ENCODE measurements around the gene AGBL1.

The AGBL1 gene

DNA sequence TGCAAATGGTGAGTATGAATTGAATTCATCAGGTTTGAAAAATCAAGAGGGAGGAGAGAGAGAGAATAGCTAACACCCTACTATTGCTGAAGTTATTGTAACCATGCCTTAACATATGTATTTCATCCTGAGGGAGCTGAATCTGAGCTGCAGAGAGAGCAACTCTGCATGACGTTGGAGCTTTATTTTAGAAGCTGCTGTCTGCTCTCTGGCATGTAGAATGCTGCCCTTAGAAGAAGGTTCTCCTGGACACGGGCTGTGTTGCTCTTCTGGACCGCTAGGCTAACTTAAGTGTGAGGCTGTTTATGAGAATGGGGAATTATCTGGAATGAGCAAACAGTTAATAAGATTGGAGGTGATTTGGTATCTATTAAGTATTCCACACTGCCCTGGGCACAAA, 814.6 kb downstream of the AGBL1 start:
- DNase-seq = no peak

- DNase-seq = no peak
Measured at GRCh38 chr15:86903642-86904421, 824.2 kb downstream of the AGBL1 start.

DNA sequence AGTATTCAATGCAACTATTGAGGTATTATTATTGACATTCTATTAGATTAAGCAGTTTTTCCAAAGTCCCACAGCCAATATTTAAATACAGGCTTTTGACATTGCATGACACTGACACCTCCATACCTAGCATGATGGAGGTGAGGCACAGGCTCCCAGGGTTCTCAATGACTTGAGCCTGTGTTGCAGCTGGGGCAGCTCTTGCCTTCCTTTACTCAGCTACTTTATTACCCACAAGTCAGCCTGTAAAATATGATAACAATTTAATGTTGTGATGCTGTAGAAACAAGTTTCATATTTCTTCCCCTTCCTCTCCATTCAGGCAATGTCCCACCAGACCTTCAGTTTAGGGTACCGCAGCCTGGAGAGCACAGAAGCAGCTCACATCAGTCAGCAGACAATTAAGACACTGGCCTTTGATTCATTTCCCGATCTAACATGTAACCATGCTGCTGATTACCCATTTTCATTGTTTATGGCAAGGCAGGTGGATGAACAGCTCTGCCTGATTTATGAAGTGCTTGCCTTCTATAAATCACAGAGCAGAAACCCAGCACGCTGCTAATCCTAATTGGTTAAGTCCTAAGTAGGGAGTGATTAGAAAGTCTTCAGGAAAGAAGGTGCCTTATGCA, 826.1 kb downstream of the AGBL1 start:
- no peak for DNase-seq

DNA sequence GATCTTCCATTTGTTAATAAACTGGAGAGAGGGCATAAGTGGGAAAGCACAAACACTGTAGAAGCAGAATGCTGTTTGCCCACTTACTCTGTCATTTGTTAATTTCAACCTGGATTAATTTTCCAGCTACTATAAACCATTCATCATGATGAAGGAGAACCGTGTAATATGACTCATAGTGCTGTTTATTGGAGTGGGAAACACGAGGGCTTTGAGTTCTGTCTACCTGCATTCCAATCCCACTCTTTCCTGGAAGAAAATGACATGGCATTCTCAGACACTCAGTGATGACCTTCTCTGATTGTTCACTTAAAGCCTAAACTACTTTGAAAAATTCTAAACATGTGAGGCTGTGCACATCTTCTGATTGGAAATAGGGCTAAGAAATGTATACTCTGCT, 826.7 kb downstream of the AGBL1 start:
- DNase-seq = no peak

DNA sequence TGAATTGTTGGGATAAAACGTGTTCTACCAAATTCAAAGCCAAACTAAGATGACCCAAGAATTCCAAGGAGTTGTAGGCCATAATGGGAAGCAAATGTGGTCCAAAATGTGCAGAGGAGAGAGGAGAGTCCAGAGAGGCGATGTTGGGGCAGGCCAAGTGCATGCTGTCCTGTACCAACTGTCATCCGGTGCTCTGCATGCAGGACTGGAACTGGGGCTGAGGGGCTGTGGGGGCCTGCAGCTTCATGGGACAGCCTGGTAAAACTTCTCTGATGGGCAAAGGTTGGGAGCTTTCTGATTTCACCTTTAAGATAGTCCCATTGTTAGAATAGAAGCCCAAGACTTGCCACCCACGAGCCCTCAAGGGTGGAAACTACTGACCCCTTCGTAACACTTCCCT, 831.4 kb downstream of the AGBL1 start:
- DNase-seq = no peak

DNA sequence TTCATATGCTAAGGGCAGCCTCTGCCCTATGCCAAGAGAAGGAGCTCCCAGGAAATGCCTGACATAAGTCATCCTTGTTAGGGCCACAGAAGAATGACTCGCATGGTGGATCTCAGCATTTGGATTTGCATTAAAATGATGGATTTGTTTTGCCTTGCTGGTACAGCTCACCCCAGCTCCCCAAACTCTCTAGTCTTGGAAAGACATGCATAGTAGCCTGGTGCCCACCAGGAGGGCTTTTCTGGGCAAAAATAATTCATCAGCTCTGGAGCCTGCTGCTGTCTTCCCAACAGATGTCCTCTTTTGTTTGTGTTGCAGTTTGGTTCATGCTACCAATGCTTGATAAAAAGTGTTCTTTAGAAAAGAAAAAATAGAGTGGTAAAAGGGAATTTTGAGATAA, 833.0 kb downstream of the AGBL1 start:
- no peak for DNase-seq

- peak; percentile 28 for DNase-seq
Measured at GRCh38 chr15:86915811-86916331, 836.2 kb downstream of the AGBL1 start.

DNA sequence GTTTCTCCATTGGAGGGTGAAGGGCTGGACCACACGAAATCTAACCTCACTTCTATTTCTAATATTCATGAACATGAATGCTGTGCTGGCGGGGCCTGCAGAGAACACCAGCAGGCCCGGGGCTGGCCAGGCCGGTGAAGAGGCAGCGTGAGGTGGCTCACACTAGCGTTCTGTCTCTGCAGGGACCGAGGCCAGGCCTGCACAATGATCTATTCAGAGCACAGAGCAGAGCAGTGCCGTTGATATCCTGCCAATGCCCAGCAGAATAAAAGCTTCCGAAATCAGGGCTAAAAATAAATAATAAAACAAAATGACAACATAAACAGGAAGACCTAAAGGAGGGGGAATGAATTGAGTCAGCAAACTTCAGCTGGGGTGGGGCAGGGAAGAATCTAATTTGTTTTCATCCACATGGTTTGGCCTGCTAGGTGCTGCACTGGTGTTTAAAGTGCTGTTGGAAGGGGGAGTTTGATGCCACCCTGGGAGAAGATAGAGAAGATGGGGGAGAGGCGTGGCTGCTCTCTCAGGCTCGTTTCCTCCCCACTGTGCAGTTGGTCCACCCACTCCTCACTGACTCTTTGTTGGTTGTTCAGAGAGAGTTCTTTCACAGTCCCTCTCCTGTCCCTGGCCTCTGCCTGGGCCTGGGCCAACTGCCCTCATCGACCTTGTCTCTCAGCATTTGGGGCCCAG, 837.1 kb downstream of the AGBL1 start:
- no peak for DNase-seq

DNA sequence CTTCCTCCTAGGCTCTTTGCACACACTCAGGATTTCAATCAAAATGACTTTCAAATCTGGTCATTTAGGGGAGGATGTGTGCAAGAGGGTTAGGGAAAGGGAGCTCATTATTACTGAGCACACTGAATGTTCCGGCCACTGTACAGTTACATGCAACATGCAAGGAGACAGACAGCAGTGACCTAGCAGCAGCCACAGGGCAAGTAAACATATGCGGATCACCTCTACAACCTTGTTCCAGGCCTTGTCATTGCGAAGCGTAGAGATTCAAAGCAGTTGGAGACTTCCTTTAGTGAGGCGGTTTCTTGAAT, 837.6 kb downstream of the AGBL1 start:
- DNase-seq = no peak

GRCh38 chr15:86919581-86919980, 839.9 kb downstream of the AGBL1 start:
- no peak for DNase-seq

DNA sequence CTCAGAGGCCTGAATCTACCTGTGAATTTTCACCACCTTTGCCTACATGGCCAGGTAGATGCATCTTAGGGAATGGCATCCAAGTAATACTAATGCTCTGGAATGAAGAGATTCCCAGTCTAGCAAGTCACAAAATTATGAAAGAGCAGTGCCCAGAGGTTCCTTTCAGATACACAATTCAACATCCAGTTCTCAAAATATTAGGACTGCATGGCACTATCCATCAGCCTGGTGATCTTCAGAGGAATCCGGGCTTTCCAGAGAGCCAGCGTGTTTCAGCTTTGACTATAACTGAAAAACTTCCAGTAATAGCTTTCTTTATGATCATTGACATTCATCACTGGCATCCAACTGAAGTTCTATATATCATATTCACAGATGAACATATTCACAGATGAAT, 849.8 kb downstream of the AGBL1 start:
- DNase-seq = no peak

DNA sequence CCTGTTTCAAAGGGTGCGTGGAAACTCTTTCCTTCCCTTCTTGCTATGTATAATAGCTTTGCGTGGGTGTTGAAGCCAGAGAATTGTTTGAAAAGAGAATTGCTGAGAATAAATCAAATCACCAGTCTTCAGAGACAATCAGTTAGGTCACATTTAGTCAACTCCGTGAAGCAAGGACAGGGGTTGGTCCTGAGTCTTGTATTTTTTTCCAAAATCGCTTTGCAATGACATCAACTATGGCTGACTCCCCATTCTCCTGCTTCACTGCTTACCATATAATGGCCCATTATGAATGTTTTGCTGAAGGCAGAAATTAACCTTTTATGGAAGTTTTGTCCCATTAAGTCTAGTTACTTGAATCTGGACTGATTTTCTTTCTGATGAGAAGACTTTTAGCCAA, 852.8 kb downstream of the AGBL1 start:
- no peak for DNase-seq

DNA sequence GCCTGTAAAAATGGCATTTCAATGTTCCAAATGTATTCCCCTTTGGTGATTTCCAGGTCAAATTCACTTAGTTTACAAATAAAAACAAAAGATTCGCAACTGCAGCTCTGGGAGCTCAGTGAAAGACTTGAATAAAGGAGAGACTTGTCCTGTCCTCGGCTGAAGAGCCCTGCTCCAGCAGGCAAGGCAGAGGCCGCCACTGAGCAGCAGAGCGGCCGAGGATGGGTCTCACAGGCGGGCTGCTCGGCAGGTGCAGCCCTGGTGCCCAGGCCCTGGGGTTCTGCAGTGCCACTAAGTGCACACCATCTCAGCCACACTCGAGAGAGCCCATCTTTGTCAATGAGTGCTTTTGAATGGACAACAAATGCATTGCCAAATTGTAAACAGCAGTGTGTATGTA, 856.2 kb downstream of the AGBL1 start:
- no peak for DNase-seq

- no peak for DNase-seq
Measured at GRCh38 chr15:86942285-86942684, 862.6 kb downstream of the AGBL1 start.

GRCh38 chr15:86948719-86949118, 869.0 kb downstream of the AGBL1 start:
- no peak for DNase-seq

DNA sequence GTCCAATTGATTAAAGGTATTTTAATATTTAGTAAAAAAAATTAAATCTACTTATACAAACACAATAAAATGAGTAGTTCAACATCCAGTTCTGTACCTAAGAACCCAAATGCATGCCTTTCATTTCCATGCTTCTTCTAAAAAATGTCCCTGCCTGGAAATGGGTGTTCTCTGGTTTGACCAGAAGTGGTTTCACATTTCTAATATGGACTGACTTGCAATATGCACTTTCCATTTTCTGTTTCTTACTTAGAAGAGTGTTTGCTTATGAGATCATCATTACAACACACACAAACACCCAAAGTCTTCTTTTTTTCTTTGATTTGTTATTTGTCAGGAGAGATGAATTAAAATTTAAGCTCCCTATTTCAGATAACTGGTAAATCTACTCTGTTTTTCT, 879.6 kb downstream of the AGBL1 start:
- no peak for DNase-seq

DNA sequence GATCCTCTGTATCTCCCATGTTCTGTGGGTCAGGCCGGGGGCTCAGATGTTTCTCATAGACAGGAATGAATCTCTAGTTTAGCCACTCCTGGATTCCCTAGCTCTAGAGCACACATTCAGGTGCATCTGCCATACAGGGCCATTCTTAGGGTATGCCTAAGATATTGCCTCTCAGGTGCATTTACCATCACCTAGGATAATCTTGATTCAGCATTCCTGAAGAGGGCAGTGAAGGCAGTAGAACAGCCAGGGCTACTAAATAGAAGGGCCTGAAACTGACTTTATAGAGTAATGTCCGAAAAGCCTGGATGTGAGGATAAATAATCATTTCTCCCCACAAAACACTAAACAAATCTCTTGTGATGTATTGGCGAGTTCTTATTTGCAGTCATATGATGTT, 882.0 kb downstream of the AGBL1 start:
- no peak for DNase-seq

DNA sequence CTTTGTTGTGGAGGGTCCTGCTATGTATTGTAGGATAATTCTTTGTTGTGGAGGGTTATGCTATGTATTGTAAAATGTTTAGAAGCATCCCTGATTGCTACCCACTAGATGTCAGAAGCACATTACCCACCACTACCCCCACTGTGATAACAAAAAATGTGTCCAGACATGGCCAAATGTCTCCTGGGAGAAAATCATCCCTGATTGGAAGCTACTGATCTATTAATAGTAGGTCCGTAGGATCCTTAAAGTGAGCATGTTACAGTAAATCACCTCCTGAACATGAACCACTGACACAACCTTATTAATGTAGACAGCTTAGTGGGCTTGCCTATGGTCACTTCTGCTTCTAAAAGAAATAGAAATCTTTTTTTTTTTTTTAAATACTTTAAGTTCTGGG, 884.6 kb downstream of the AGBL1 start:
- no peak for DNase-seq

GRCh38 chr15:86968244-86968643, 888.6 kb downstream of the AGBL1 start:
- DNase-seq = no peak

DNA sequence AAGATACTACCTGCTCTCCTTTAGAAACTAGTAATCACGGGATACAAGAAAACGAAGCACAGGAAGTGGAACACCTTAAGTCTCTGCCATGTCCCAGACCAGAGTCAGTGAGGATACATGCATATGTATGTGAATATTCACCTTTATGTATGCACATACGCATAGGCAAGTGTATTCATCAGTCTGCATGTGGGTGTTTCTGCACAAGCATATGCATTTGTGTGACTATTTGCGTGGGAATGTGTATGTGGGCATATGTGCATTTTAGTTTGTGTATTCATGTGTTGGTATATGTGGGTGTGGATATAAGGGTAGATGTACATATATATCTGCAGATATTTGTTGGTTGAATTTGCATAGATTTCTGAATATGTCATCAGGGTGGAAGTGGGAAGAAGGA, 889.7 kb downstream of the AGBL1 start:
- no peak for DNase-seq

GRCh38 chr15:86973284-86973844, 893.7 kb downstream of the AGBL1 start:
- no peak for DNase-seq

DNA sequence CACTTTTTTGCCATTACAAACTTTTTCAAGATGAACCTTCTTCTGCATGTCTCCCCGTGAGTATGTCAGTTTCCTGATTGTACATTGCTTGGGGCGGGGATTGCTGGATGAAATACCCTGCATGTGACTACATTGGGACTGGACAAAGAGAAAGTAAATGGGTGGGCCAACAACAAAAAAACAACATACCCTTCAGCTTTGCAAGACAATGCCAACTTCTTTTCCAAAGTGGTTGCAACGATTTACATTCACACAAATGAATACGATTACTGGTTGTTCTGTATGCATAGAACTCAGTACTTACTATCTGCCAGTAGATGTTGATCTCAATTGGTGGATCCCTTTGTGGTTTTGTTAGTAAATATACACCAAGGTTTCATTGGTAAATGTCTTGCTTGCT, 908.4 kb downstream of the AGBL1 start:
- DNase-seq = no peak

DNA sequence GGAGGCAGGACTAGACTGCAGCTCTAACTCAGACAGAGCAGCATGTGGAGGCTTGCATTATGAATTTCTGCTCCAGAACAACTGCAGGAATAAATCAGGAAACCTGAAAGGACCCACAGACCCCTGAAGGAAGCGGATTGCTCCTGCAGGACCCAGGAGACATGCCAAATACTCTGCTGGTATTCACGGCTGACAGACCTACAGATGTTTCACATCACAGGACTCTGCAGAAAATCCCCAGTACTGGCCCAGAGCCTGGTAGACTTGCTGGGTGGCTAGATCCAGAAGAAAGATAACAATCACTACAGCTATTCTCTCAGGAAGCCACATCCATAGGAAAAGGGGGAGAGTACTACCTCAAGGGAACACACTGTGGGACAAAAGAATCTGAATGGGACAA, 942.1 kb downstream of the AGBL1 start:
- no peak for DNase-seq
